IPS-NIHi7 (cell line): ENCODE data around the gene STX16.
"Not testable (repeated sequence)": the region's sequence is repeated elsewhere in the genome, so short reads cannot be mapped to it uniquely, and the experiment has no call there.

Source experiments
- DNase-seq: peaks from one replicate; pipeline ENCODE4 v3.0.0; 2012; ENCODE audit warnings: mixed read lengths; ENCODE audit errors: extremely low spot score

Gene STX16

GRCh38 chr20:58722877-58723627, 72.0 kb downstream of the STX16 start:
- peak; percentile 8 for DNase-seq

DNA sequence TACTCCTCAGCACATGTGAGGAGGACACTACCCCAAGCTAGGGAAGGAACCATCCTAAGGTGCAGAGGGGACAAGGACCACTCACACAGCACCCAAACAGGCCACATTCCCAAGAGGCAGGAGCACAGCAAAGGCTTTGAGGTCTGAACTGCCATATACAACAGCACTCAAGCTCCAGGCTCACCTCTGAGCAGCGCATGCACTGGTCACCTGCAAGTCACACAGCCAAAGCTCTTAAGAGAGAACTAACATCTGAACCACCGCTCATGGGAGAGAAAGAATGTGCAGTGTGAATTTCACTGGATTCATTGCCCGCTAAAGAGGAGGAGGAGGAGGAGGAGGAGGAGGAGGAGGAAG, 72.5 kb downstream of the STX16 start:
- DNase-seq, result peak; percentile 5

GRCh38 chr20:58726156-58726555, 75.1 kb downstream of the STX16 start:
- not testable (repeated sequence) for DNase-seq
